ENCODE data around the gene TMA7B. TPM values are rescaled to one million over a fixed set of nuclear protein-coding genes. Genes with fewer than 3 reads are reported as not detected.

The TMA7B gene
- total RNA-seq, 4 donors from 2014 or later = not detected

- no peak overlapping the region for H3K4me3 ChIP-seq
- H3K36me3 ChIP-seq = no peaks in the 10 kb centered on the region
- H3K4me1 ChIP-seq = no peaks in the 10 kb centered on the region
- TF ChIP-seq POLR2AphosphoS5 (IDR thresholded peaks at IDR 0.05) = no peak
- TF ChIP-seq POLR2A (IDR thresholded peaks at IDR 0.05) = no peak
- TF ChIP-seq EP300 (IDR thresholded peaks at IDR 0.05) = no peak
- no peak for TF ChIP-seq CTCF (IDR thresholded peaks at IDR 0.05)
- H3K27ac ChIP-seq = no peak overlapping the region
- WGBS, 2 donors (ENCODE audit: low coverage in 1 of 2) = 64 to 88% methylated on average over 5 of the region's 5 CpGs
- no peaks in the 10 kb centered on the region for H3K9me3 ChIP-seq
- no peak for ATAC-seq
- H3K27me3 ChIP-seq = peaks cover 86% of the 10 kb centered on the region
Observed at GRCh38 chr22:39974065-39974464, 13.9 kb downstream of the TMA7B start.

- Histone ChIP-seq H3K4me1 (no peaks in the 10 kb centered on the region), H3K9me3 (no peaks in the 10 kb centered on the region), H3K27me3 (peaks cover 61% of the 10 kb centered on the region), H3K27ac (no peak overlapping the region), H3K36me3 (no peaks in the 10 kb centered on the region), H3K4me3 (no peak overlapping the region)
- 68 to 82% methylated on average over 5 to 6 of the region's 6 CpGs for WGBS, 2 donors (ENCODE audit: low coverage in 1 of 2)
- TF ChIP-seq POLR2A (IDR thresholded peaks at IDR 0.05) (no peak), EP300 (IDR thresholded peaks at IDR 0.05) (no peak), POLR2AphosphoS5 (IDR thresholded peaks at IDR 0.05) (no peak), CTCF (IDR thresholded peaks at IDR 0.05) (no peak)
- no peak for ATAC-seq
Observed at GRCh38 chr22:39979048-39979447, 18.9 kb downstream of the TMA7B start.

- TF ChIP-seq POLR2AphosphoS5 (IDR thresholded peaks at IDR 0.05) (no peak), POLR2A (IDR thresholded peaks at IDR 0.05) (no peak), EP300 (IDR thresholded peaks at IDR 0.05) (no peak), CTCF (IDR thresholded peaks at IDR 0.05) (no peak)
- Histone ChIP-seq H3K27me3 (peaks cover 61% of the 10 kb centered on the region), H3K36me3 (no peaks in the 10 kb centered on the region), H3K4me1 (no peaks in the 10 kb centered on the region), H3K4me3 (no peak overlapping the region), H3K9me3 (no peaks in the 10 kb centered on the region), H3K27ac (no peak overlapping the region)
- WGBS, 2 donors (ENCODE audit: low coverage in 1 of 2) = 71 to 79% methylated on average over 1 to 5 of the region's 5 CpGs
- no peak for ATAC-seq
Observed at GRCh38 chr22:39979458-39979857, 19.3 kb downstream of the TMA7B start.

GRCh38 chr22:39980596-39980995, 20.4 kb downstream of the TMA7B start:
- H3K4me3 ChIP-seq = no peak overlapping the region
- H3K27me3 ChIP-seq = peaks cover 59% of the 10 kb centered on the region
- WGBS, 2 donors (ENCODE audit: low coverage in 1 of 2) = 60 to 80% methylated on average over 1 of the region's 6 CpGs
- TF ChIP-seq EP300 (IDR thresholded peaks at IDR 0.05) = no peak
- no peak for TF ChIP-seq CTCF (IDR thresholded peaks at IDR 0.05)
- TF ChIP-seq POLR2A (IDR thresholded peaks at IDR 0.05) = no peak
- TF ChIP-seq POLR2AphosphoS5 (IDR thresholded peaks at IDR 0.05) = no peak
- no peak for ATAC-seq
- H3K4me1 ChIP-seq = no peaks in the 10 kb centered on the region
- H3K9me3 ChIP-seq = no peaks in the 10 kb centered on the region
- H3K27ac ChIP-seq = no peak overlapping the region
- no peaks in the 10 kb centered on the region for H3K36me3 ChIP-seq

GRCh38 chr22:39983346-39983745, 23.1 kb downstream of the TMA7B start:
- TF ChIP-seq POLR2A (IDR thresholded peaks at IDR 0.05) (no peak), CTCF (IDR thresholded peaks at IDR 0.05) (no peak), EP300 (IDR thresholded peaks at IDR 0.05) (no peak), POLR2AphosphoS5 (IDR thresholded peaks at IDR 0.05) (no peak)

More at GRCh38 chr22:39983346-39983745, 23.1 kb downstream of the TMA7B start:
- Histone ChIP-seq H3K4me1 (no peaks in the 10 kb centered on the region), H3K4me3 (no peak overlapping the region), H3K27me3 (peaks cover 45% of the 10 kb centered on the region), H3K36me3 (no peaks in the 10 kb centered on the region), H3K9me3 (no peaks in the 10 kb centered on the region), H3K27ac (no peak overlapping the region)
- no peak for ATAC-seq
- WGBS, 2 donors (ENCODE audit: low coverage in 1 of 2) = 70 to 83% methylated on average over 2 to 3 of the region's 4 CpGs

Measured in gastroesophageal sphincter (tissue), 4 donors.